GM21367 (cell line): Measurements from ENCODE around the gene NPLOC4.
A peak's percentile ranks its signal among the peaks of the same experiment; 100 is the strongest.

Experiments
- ATAC-seq: cut with Tn5 transposase; IDR thresholded peaks from one replicate; pipeline ENCODE4 v1.9.1; 2021; ENCODE audit not compliant: unreplicated experiment

The NPLOC4 gene

GRCh38 chr17:81568416-81568815 is 68.5 kb downstream of the NPLOC4 start:
- ATAC-seq: no peak

DNA sequence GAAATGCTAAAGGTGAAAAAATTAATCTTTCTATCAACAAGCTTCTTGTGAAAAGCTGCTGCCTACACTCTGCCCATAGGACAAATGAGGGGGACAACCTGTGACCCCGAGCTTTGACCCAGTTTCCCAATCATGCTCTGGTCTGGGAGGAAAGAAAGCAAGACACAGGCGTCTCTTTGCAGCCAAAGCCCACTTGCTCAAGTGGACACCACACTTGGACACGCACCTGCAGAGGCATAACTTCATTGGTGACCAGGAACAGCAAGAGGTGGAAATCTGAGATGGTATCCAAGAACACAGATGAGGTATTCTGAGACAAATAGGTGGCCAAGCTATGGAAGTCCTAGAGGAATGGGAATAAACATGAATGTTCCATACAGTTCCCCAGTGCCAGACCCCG is 69.7 kb downstream of the NPLOC4 start:
- no peak for ATAC-seq

DNA sequence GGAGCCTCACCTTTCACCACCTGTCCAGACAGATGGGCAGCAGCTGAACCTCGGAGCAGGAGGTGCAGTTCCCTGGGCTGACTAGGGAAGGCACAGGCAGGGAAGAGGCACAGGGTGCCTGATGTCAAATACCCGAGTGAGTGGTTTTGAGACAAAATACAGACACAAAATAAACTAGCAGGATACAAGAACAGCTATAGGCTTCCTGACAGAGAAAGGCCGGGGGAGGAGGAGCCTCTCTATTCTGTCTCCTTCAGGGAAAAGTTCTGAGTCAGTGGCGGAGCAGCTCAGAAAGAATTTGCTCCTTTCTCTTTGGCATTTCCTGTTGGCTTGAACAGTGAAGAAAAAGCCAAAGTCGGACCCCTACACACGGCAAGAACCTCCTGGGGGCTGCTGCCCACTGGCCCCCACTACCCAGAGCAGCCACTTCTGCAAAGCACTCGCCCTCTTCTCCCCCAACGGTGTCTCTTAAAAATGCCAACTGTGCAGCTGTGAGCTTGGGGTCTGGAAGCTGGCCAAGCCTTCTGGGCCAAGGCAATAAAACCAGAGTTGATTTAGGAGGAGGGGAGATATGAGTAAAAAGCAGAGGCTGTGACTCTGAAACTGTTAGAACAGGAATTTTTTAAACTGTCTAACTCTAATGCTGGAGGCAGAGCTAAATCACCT is 70.3 kb downstream of the NPLOC4 start:
- no peak for ATAC-seq

DNA sequence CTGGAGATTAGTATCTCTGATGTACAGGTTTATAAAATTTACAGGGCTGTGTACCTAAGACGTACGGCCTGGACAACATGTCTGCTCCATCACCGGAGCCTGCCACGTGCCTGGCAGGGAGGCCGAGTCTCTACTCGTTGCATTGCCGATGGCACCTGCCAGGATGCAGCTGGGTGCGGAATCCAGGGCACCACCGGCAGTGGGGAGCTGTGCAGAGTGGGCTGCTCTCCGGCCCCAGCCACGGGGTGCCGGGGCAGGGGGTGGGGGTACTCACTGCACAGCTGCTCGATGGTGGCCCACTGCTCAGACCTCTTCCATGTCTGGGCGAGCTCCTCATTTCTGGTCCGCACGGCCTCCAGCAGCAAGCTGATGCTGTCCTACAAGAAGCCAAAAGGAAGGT is 71.7 kb downstream of the NPLOC4 start:
- no peak for ATAC-seq

DNA sequence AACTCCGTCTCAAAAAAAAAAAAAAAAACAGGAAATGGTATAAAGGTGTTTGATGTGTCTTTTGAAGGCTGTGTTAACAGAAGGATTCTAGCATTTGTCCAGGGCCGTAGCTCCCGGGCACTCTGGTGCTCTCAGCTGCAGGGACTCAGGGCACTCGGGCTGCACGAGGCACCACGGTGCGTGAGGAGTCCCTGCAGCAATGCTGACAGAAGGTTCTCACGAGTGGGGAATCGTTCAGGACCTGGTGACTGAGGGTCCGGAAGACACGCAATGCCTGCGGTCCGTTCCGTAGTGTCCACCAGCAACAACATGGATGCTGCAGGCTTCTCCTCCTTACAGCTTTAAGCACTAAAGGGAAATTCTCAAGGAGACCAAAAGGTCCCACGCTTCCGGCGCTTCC is 72.1 kb downstream of the NPLOC4 start:
- no peak for ATAC-seq

- ATAC-seq: no peak
Measured at GRCh38 chr17:81563861-81564586, 72.9 kb downstream of the NPLOC4 start.

DNA sequence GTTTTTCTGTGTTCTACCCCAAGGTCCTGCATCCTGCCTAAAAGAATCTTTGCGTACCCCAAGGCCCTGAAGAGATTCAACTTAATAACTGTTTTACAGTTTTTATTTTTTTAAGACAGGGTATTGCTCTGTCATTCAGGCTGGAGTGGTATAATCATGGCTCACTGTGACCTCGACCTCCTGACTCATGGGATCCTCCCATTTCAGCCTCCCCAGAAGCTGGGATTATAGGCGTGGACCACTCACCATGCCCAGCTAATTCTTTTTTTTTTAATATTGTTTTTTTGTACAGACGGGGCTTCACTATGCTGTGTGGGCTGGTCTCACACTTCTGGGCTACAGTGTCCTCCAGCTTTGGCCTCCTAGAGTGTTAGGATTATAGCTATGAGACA is 75.4 kb downstream of the NPLOC4 start:
- no peak for ATAC-seq

DNA sequence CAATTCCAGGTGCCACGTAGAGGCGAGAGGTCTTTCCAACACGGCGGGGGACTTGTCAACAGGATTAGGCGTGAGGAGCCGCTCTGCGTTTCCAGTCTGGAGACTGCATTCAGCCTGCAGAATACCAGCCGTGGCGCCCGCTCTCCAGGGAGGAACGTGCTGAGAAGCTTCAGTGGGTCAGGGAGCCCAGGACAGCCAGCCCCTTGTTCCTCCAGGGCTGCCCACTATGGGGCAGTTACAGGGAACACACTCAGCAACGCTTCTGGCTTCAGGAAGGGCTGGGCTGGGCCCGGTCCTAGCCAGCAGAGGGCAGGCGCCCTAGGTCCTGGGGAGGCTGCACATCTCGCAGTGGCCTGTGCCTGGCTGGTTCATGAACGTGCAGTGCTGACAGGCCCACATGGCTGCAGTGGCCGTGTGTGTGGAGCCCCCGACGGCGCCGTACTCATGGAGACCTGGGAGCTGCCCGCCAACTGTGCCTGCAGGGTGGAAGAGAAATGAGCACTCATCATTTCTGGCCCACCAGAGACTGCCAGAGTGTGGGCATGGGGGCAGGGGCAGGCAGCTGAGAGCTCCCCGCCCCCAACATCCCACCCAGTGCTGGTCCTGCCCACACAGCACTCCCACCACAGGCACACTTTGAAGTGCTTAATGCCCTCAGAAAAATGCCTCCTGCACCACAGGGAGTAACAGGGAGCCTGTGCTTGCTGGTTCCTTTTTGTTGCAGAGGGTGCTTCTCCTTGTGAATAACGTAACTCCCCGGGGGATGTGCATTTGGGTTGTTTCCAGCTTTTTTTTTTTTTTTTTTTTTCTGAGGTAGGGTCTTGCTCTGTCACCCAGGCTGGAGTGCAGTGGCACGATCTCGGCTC is 77.7 kb downstream of the NPLOC4 start:
- ATAC-seq: no peak

DNA sequence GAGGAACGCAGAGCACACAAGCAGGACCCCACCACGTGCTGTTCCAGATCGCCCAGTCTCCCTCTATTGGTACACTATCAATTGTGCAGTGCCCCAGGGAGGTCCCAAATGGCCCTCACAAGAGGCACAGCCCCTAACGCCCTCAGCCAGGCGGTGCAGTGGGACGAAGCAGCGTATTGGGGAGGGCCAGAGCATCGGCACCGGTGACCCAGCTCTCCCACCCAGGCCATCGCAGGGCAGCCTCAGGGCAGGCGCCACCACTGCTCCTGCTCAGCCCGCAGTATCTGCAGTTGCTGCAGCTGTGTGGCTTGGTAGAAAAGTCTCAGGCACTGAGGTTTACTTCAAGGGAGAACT is 78.8 kb downstream of the NPLOC4 start:
- ATAC-seq: no peak

DNA sequence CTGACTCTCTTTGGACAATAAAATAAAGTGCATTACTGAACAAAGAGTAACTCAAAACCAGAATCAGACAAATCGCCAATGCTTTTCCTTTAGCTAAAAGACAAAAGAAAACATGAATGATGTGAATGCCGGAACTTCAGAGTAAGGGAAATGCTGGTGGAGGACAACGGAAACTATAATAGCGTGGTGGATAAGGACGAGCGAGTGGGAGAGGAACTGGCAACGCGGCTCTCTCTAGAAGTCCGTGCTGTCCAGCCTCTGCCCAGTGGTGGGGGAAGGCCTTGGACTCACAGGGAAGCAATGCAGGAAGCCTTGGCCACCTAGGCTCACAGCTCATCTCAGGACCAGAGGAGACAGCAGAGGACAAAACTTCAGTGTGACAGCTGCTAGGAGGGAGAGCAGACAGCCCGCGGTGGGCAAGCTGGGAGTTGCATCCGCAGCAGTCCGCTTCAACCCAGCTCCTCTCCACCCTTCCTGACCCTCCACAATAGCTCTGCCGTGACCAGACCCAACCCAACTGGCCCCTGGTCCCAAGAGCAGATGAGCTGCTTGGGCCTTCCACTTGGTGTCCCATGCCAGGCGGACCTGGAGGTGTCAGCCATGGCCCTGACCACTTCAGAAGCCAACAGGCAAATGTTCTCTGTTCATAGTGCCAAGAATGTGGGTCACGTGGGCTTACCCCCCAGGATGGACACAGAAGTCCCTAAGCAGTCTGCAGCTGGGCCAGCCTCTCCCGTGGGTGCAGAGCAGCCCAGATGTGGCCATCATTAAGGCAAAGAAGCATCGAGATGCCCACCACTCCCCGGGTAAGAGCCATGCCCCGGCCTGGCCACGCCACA is 79.4 kb downstream of the NPLOC4 start:
- no peak for ATAC-seq

- no peak for ATAC-seq
Measured at GRCh38 chr17:81556863-81557262, 80.0 kb downstream of the NPLOC4 start.

GRCh38 chr17:81556175-81556691 is 80.7 kb downstream of the NPLOC4 start:
- ATAC-seq: no peak

GRCh38 chr17:81553616-81554181 is 83.2 kb downstream of the NPLOC4 start:
- no peak for ATAC-seq

- ATAC-seq: peak; percentile 24
Measured at GRCh38 chr17:81553018-81553615, 83.8 kb downstream of the NPLOC4 start.

DNA sequence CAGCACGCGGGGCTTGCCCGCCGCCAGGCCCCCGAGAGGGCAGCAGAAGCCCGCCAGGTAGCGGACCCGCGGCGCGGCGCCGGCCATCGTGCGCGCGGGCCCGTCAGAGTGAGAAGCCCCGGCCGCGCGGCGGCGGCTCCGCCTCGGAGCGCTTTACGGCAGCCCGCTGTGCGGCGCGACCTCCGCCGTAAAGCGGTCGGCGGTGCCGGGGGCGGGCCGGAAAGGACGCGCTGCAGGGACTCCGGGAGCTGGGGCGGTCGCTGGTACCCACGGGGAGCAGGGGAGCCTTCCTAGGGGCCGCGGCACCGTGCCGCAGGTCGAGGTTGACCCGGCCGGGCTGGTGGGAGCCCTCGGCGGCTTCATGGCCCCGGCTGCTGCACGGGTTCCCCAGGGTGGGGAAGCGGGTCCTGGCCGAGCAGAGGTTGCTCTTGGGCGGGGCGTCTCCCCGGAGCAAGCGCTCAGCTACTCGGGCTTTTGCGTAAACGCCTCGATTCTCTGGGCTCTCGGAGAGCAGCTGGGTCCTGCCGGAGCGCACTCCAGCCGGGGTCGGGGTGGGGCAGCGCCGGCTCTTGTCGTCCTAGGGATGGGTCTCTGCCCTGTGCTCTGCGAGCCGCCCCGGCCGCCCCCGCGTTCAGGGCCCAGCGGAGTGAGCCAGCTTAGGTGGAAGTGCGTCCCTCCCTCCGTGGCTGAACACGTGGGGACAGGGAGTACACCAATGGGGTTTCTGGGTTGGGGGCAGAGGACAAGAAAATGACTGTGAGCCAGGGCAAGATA is 84.5 kb downstream of the NPLOC4 start, which contains the start of gene FAAP100:
TSS of gene FAAP100 (minus strand) at position 110 of the 774 bp plus-strand sequence. CDS start at position 87, 23 bp downstream.
- peak; percentile 38 for ATAC-seq

- no peak for ATAC-seq
Measured at GRCh38 chr17:81551458-81552243, 85.3 kb downstream of the NPLOC4 start.

DNA sequence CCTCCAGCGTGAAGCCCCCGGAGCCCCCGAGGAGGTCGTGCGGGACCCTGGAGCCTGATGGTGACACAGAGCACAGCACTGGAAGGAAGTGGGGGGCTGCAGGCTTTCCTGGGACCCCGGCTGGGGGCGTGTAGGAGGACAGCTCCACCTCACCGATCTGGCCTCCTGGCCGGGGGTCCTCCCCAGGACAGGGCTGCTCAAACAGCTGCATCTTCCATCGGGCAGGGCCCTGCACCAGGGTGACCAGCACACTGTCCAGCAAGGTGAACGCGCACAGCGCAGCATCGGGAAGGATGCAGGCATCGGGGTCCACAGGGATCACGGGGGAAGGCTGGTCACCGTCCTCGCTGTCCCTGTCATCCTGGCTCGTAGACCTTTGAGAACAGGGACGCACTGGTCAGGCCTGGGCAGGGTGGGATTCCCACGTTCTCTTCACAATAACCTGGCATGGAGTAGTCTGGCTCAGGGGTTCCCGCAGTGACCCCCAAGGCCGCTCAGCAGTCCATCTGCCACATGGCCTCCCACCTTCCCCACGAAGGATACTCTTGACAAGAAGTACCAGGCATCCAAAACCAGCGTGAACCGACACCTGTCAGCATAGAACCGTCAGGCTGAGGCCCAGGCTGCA is 86.0 kb downstream of the NPLOC4 start:
- ATAC-seq: no peak

DNA sequence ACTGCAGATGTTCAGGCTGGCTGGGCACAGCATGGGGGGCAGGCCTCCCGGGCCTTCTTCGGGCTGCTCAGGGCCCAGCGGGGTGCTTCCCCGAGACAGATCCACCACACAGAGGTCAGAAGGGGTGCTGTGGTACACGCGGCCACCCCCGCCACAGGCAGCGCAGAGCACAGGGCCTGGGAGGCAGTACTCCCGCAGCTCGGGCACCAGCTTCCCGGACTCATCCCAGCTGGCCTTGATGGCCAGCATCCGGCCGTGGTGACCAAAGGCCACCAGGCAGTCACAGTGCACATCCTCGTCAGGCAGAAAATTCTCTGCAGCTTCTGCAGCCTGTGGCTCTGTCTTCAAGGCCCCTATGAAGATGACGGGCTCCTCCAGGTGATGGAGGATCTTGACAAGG is 86.6 kb downstream of the NPLOC4 start:
- ATAC-seq: no peak
